ENCODE measurements around the gene CRTC3.
A peak's percentile ranks its signal among the peaks of the same experiment; 100 is the strongest.
"Not testable (repeated sequence)": the region's sequence is repeated elsewhere in the genome, so short reads cannot be mapped to it uniquely, and the experiment has no call there.

CRTC3 gene

GRCh38 chr15:90520365-90520764 lies 9.4 kb upstream of the CRTC3 start:
- no peak for TF ChIP-seq CTCF (conservative IDR thresholded peaks at IDR 0.05; ENCODE audit: low read depth, low read length)
- DNase-seq (ENCODE audit: low read depth) = no peak
- H3K4me3 ChIP-seq (ENCODE audit: low read length) = no peak overlapping the region

GRCh38 chr15:90523373-90523772 lies 6.3 kb upstream of the CRTC3 start:
- DNase-seq (ENCODE audit: low read depth) = no peak
- TF ChIP-seq CTCF (conservative IDR thresholded peaks at IDR 0.05; ENCODE audit: low read depth, low read length) = no peak
- H3K4me3 ChIP-seq (ENCODE audit: low read length) = no peak overlapping the region

GRCh38 chr15:90524018-90524803 lies 5.5 kb upstream of the CRTC3 start:
- H3K4me3 ChIP-seq (ENCODE audit: low read length); DNase-seq (ENCODE audit: low read depth): not testable (repeated sequence)

GRCh38 chr15:90529011-90529370 lies 732 bp upstream of the CRTC3 start:
- no peak for DNase-seq (ENCODE audit: low read depth)
- peak overlapping the region; percentile 57 for H3K4me3 ChIP-seq (ENCODE audit: low read length)
- TF ChIP-seq CTCF (conservative IDR thresholded peaks at IDR 0.05; ENCODE audit: low read depth, low read length) = no peak

GRCh38 chr15:90530250-90531051 lies 728 bp downstream of the CRTC3 start:
- DNase-seq (ENCODE audit: low read depth) = no peak
- peak overlapping the region; percentile 73 for H3K4me3 ChIP-seq (ENCODE audit: low read length)
- TF ChIP-seq CTCF (conservative IDR thresholded peaks at IDR 0.05; ENCODE audit: low read depth, low read length) = no peak

- DNase-seq (ENCODE audit: low read depth) = no peak
- no peak for TF ChIP-seq CTCF (conservative IDR thresholded peaks at IDR 0.05; ENCODE audit: low read depth, low read length)
- peak overlapping the region; percentile 73 for H3K4me3 ChIP-seq (ENCODE audit: low read length)
These were observed 1.4 kb downstream of the CRTC3 start for GRCh38 chr15:90531147-90531546.

- TF ChIP-seq CTCF (conservative IDR thresholded peaks at IDR 0.05; ENCODE audit: low read depth, low read length) = no peak
- H3K4me3 ChIP-seq (ENCODE audit: low read length) = no peak overlapping the region
- no peak for DNase-seq (ENCODE audit: low read depth)
These were observed 5.5 kb downstream of the CRTC3 start for GRCh38 chr15:90535254-90535653.

Measured in retinal pigment epithelial cell (primary cell).